COR-L47 (cell line): Measurements from ENCODE around the gene ARHGAP36.

Source experiments
- DNase-seq: peaks from one replicate; lab custom pipeline; 2025; lab: John Stamatoyannopoulos, UW

ARHGAP36 gene, protein sequence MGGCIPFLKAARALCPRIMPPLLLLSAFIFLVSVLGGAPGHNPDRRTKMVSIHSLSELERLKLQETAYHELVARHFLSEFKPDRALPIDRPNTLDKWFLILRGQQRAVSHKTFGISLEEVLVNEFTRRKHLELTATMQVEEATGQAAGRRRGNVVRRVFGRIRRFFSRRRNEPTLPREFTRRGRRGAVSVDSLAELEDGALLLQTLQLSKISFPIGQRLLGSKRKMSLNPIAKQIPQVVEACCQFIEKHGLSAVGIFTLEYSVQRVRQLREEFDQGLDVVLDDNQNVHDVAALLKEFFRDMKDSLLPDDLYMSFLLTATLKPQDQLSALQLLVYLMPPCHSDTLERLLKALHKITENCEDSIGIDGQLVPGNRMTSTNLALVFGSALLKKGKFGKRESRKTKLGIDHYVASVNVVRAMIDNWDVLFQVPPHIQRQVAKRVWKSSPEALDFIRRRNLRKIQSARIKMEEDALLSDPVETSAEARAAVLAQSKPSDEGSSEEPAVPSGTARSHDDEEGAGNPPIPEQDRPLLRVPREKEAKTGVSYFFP

DNA sequence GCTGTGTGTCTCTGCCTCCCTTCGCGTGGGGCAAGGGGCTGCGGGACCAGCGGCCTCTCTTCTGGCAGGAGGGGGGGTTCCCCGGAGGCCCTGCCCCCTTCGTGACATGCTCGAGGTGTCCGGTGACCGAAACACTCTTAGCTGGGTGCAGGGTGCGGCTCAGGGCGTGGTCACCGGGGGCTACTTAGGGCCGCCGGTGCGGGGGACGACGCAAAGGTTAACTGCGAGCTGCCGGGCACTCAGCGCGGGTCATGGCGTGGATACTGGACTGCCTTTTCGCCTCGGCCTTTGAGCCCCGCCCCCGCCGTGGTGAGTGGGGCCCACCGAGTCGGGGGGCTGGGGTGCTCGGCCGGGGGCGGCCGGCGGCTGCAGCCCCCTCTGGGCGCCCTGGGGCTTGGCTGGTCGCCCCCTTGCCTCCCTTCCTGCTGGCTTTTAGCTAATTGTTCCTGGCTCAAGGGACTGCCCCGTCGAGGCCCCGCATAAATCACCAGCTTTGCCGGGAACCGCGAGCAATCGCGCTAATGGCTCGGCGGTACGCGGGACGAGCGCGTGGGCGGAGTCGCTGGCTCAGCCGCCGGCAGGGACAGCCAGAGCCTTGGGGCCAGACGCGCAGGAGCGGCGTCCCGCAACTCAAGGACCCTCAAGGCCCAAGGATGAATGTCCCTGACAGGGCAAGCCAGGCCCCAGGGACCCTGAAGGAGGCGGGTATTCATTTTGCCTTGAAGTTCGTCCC, at the start of gene ARHGAP36:
ARHGAP36 (plus strand) TSS at position 211 of the 733 bp plus-strand sequence. CDS start 23,320 bp downstream, outside the sequence.
- DNase-seq: no peak

DNA sequence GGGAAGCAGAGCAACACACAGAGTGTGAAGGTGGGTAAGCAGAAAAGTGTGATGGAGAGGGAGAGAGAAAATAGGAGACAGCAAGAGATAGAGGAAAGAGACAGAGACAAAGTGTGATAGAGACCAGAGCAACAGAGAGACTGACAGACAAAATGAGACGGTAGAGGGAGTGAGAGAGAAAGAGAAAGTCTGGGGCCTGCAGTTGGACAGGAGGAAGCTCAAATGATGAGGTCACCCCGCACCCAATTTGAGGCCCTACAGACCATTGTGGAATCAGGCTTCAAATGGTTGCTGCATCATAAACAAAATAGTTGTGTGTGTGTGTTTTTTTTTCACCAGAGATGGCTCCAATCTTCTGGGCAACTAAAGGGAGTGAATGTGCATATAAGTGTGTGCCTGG, 48.0 kb upstream of the ARHGAP36 start:
- no peak for DNase-seq

DNA sequence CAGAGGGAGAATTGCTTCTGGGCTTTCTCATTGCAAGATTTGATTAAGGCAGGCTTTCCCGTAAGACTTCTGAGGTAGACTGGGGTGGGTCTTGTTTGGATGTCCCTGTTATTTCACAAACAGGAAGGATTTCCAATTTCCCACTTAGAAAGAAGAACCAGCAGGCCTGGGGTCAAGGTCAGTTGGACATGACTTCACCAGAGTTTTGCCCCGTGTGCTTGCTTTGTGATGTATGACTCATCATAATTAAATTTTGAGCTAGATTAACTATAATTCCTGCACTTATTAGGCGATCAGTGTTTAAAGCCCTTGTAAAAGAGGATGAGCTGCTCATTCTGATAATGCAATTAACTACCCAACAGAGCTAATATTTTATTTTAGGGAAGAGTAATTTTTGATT, 32.8 kb upstream of the ARHGAP36 start:
- no peak for DNase-seq

DNA sequence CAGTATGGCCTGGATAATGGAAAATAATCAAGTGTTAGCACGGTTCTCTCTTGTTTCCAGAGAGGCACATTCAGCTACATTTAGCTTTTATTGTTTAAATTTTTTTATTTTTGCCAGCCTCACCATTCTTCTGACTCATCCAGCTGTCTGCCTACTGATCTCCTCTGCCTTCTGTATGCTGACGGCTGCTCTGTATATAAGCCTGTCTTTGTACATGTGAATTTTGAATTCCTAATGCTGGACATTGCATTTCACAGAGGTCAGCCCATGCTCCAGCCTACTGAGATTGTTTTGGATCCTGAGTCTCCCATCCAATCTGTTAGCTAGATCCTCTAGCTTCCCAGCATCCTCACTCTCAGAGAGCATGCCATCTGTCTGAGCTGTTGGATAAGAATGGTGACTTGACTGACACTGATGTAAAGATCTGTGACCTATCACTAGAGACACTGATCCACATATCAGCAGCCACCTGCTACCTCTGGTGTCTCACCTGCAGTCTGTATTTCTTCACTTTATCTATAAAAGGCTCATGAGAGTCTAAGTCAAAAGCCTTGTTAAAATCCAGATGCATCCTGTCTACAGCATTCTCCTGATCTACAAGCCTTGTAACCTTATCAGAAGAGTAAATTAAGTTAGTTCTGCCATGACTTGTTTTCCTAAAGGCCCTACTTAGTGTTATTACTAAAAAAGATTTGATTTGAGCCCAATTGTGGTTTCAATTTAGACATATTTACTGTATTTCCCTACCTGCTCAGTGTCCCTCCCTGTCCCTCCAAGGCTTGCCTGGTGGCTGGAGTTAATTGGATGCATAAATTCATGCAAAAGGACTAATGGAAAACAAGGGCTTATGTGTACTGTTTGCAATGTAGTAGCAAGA, 25.6 kb upstream of the ARHGAP36 start:
- no peak for DNase-seq

DNA sequence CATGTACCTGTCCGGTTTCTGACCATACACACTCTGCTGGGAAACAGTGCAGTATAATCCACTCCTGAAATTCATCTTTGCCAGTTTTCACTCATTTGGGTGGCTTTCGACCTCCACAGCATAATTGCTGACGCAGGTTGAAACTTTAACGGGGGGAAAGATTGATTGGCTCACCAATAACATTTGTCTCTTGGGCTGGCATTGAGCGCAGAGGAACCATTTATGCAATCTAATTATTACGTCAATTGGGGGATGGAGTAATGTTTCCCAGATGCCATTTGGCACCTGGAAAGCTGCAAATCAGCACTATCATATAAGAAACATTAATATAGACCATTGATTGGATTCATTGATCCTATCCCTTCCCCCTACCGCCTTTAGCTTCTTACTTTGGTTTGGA, 24.1 kb upstream of the ARHGAP36 start:
- DNase-seq: no peak

DNA sequence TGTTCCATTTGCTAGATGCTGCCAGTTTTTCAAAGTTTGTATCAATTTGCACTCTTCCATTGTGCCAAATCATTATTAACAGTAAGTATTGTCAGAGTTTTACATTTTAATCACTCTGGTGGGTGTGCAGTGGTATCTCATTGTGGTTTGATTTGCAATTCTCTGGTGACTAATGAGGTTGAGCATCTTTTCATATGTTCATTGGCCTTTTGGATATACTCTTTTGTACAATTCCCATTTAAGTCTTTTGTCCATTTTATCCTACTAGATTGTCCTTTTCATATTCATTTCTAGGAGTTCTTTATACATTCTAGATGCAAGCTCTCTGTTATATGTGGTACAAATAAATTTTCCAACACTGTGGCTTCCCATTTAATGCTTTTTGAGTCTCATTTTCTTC, 17.4 kb upstream of the ARHGAP36 start:
- no peak for DNase-seq

DNA sequence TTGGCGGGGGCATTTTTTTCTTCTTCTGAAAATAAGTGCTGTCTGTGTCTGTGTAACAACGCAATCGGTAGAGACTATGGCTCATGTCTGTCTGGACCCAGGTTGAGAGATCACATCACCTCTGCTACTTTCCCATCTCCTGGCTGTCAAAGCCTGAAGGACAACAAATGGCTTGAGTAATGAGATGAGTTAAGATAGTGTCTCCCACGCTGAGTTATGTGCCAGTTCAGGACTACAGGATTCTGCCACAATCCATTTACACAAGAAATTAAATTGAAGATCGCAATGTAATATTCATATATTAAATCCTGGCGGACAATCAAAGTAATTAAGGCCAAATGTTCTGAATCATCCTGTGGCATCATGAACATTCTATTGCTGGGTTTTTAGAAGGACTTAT, 16.5 kb upstream of the ARHGAP36 start:
- DNase-seq: no peak

DNA sequence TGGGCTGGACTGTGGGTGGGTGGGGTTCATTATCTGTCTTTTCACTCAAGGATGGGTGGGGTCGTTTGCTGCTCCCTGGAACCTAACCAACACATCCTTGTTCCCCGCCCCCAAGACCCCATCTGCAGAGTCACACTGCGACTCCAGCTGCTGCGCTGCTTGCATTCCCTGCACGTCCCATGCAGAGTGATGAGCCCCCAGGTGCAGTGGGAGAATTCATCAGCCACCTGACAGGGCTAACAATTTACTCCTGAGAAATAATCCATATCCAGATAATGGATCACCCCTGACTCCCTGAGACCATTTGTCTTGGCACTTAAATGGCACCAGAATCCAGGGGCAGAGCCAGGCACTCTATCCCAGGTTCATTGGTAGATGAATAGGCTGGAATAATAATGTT, 12.4 kb upstream of the ARHGAP36 start:
- DNase-seq: no peak

DNA sequence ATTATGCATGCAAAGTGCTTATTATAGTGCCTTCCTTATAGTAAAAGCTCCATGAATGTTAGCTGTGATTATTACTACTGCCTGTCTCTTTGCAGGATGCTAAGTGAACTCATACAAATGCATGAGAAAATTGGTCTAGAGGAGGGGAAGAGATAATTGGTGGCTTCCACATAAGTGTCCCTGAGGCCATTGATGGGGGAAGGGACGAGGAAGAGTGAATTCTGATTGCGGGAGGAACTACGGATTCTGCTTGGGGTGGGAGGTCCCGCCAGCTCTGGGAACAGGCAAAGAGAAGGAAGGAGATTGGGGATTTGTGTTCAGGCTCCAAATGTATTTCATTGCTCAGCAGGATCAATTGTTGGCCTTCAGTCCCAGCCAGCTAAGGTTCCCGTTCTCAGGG, 11.6 kb upstream of the ARHGAP36 start:
- no peak for DNase-seq

DNA sequence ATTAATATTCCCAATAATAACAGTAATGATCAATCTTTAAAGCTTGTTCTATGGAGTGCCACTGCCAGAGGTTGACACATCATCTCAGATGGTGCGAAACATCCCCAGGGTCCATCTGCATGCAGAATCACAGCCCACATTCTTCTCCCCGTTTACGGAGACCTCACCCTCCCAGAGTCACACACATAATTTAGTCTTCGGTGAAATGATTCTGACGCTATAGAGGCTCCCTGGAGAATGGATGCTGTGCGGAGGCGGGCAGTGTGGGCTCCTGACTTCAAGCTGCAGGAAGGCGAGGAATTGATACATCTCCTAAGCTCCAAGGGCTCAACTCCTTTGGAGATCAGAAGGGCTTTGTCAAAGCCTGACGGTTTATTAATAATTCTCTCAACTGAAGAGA, 11.0 kb upstream of the ARHGAP36 start:
- DNase-seq: no peak

DNA sequence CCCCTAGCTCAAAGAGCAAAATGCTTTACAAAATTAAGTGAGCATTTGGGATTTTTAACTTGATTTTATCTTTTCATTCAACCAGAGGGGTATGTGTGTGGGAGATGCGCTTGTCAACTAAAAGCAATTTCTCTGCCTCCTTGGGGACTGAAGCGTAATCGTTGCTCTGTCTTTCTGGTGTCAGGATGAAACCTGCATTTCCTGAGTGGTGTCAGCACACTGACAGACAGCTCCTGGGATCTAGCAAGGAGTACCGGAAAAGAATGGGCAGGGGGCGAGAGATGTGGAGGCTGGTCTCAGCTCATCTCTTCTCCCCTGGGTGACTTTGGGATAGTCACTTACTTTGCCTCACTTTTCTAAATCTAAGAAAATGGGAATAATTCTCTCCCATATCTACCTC, 5.1 kb upstream of the ARHGAP36 start:
- DNase-seq: no peak

DNA sequence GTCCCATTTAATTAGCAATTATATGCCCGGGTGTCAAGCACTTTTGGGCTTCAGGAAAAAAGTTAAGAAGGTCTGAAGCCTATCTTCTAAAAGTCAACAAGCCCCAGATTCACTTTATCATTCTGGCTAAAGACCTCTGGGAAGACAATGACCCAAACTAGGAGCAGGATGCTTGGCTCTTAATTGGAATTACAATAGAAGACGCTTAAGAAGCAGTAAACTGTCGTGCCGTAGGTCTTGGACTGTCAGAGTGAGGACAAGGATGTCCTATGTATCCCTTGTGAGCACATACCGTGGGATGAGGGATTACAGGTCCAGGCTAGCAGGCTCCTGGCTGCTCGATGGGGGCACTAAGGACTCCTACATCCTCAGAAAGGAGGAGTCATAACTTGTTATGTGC, 3.2 kb upstream of the ARHGAP36 start:
- no peak for DNase-seq

DNA sequence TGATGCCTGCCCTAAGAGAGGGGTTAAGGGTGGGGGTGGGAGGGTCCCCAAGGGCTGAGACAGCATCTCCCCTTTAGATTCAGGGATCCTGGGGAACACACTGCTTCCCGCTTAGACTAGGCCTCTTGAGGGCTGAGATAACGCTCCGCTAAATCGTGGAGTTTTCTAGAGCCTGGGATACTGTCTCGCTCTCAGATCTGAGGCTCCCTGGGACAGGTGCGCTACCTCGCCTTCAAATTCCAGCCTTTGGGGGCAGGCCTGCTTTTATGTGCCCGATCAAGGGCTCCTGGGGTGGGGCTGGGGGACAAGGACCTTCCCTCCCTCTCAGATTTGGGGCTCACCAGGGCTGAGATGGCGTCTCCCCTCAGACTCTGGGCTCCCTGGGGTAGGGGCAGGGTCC, 440 bp upstream of the ARHGAP36 start:
- no peak for DNase-seq

DNA sequence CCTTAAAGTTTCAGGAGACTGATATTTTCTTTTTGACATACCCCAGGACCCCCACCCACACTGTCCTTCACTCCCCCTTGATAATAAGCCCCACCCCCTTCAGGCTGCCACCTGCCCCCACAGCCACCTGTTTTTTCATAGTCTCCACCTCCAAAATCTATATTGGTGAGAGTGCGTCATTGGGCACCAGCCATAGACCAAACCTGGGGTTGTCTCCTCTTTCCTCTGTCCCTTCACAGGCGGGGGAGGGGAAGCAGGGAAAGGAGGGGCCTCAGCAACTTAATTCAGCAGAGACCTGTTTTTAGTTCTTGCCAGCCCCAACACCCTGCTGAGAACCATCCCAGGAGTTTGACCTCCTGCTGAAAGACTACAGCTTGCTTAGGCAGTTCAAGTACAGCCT, 1.1 kb downstream of the ARHGAP36 start:
- DNase-seq: no peak

DNA sequence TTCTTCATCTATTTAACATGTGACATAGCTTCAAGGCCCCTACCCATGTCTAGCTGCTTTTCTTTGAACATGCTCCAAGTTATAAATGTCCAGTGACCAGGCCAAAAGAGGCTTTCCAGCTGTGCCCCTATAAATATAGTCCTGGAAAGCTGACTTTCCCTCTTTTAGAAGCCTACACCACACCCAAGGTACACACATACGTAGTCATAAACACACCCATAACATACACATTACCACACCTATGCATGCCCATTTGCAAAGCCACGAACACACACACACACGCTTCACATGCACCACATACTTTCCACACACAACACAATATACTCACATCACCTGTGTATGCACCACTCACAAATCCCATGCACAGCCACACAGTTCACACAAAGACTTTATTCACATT, 2.0 kb downstream of the ARHGAP36 start:
- DNase-seq: no peak

DNA sequence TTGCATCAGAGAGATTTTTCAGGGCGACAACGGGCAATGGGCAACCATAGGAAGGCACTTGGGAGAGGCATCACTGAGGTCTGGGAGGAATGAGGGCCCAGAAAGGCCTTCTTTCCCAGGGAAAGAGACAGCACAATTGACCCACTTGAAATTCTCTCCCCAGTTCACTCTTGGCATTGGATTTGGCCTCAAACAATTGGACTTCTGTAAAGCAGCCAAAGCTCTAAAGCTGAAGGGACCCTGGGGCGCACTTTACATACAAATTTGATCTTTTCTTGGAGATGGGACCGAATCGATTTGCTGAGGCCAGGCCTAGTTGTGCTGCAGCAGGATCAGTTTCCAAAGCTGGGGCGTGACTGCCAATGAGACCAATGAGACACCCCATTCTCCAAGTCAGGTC, 3.2 kb downstream of the ARHGAP36 start:
- no peak for DNase-seq

DNA sequence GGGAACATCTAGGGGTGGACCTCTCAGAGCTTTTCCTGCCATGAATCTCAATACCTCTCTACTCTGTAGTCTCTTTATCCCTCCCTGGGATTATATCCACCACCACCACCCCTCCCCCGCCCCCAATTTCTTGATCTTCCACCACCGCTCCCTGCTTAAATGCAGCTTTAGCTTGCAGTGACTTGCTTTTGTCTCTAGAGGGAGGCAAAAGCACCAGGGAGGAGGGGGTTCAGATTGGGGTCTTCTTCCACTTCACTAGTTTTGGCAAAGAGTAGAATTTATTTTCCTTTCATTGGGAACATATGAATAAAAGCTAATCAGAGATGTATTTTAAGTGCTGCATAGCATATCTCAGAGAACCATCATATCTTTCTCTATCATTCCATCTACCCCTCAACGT, 5.5 kb downstream of the ARHGAP36 start:
- no peak for DNase-seq

DNA sequence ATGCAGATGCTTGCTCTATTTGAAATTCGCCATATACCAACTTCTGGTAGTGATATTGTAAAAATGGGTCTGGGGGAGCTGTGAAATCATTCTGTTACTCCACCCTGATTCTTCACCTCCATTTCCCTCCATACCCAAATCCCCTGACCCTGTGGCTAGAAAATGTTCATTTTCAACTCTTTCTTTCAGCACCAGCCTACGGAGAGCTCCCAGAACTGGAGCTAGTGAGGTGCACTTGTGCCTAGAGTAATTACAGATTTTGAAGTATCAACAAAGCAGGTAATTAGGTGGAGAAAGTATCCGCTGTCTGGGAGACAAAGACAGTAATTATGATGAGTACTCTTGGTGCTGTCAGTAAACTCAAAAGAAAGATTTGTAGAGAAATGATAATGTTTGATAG, 8.1 kb downstream of the ARHGAP36 start:
- no peak for DNase-seq

DNA sequence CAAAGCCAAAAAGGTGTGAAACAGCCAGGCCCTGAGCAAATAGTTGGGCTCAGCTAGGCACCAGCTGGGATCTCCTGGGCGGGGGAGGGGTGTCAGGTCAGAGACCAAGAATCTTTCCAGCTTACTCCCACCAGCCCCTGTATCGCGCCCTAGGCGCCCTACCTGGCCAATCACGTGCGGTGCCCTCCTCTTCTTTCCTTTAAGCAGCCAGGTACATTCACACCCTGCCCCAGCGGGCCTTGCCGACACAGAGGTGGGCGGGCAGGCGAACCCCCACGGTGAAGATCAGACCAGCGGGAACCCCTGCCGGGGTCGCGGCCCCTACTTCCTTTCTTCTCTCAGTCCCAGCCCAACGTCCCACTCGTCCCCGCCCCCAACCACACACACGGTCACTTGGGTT, 9.1 kb downstream of the ARHGAP36 start:
- DNase-seq: no peak

DNA sequence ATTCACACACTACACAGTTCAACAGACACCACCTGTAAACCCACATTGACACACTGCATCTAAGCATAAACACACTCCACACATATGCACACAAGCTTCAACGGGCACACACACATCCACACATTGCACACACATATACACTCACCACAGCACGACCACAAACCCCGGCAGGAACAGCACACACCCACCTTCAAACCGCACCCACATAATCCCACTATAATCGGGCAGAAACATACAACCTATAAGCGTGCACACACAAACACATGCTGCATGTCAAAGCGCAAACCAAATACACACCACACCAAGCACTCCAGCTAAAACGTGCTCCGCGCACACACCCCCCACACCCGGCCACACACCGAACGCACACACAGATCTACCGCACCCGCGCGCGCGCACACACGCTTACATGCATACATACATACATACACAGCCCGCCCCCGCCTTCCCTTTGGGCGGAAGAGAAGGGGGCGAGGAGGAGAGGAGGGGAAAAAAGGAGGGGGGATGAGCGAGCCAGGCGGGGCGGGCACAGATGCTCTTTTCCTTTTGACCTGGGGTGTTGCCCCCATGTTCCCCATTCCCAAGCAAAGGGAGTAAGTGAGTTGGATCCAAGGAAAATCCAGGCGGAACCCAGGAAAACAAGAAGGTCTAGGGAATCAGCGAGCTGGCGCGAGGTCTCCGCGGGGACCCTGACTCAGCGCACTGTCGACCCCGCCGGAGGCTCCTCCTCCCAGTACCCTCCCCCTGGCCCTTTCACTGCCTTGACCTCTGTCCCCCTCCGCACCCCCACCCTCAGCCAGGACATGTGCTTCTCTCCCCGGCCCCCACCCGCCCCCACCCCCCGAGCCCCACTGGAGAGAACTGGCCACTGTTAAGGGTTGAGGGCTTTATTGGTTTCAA, 9.9 kb downstream of the ARHGAP36 start:
- DNase-seq: no peak
